Amniotic epithelial cell (primary cell): ENCODE measurements around the gene RAPH1.
A peak's percentile ranks its signal among the peaks of the same experiment; 100 is the strongest.
"Not testable (repeated sequence)": the region's sequence is repeated elsewhere in the genome, so short reads cannot be mapped to it uniquely, and the experiment has no call there.

ENCODE experiments used
- DNase-seq: peaks from one replicate; pipeline ENCODE4 v3.0.0-alpha.2; 2010; ENCODE audit warnings: low read depth

The RAPH1 gene

GRCh38 chr2:203544402-203544801 is 9.3 kb upstream of the RAPH1 start:
- DNase-seq = no peak

GRCh38 chr2:203543898-203544328 is 8.8 kb upstream of the RAPH1 start:
- peak; percentile 59 for DNase-seq

- not testable (repeated sequence) for DNase-seq
Measured at GRCh38 chr2:203540598-203540997, 5.5 kb upstream of the RAPH1 start.

DNA sequence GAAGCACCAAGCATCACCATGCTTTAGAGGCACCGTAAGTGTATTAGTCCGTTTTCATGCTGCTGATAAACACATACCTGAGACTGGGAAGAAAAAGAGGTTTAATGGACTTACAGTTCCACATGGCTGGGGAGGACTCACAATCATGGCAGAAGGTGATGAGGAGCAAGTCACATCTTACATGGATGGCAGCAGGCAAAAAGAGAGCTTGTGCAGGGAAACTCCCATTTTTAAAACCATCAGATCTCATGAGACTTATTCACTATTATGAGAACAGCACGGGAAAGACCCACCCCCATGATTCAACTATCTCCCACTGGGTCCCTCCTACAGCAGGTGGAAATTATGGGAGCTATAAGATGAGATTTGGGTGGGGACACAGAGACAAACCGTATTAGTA is 3.1 kb upstream of the RAPH1 start:
- not testable (repeated sequence) for DNase-seq

GRCh38 chr2:203536586-203536951 is 1.5 kb upstream of the RAPH1 start:
- not testable (repeated sequence) for DNase-seq

DNA sequence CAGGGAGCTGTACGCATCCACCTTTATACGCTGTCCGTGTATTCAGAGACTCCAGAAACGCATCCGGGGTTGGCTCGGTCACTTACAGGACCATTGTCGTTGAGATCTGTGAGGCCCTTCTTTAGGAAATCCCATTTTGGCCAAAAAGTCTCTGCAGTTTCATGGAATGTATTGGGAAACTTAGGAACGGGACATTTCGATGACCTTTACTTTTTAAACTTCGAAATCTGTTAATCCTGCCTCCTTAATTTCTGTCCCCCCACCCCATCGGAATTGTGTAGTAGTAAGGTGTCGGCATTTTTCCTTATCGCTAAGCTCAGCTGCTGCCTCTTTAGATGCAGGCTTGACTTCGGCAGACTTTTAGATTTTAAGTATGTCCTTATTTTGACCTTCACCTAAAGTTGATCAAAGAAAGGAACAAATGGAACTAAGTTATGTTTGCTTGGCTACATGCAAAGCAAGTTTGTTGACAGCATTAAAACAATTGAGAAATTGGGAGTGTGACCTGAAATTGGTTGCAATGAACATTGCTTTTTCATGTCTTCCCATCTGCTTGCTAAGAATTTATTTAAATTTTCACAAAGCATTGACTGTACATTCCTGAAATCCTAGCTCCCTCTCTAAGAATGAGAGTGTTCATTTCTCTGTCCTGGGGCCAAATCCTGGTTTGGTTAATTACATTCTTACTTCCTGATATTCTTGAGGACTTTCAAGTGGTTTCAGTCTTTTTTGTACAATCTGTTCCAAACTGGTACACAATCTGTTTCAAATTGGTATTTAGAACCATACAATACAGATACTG is 884 bp upstream of the RAPH1 start:
- DNase-seq = no peak

- DNase-seq = no peak
Measured at GRCh38 chr2:203534621-203535077, 452 bp downstream of the RAPH1 start.

GRCh38 chr2:203533676-203534591 is 1.2 kb downstream of the RAPH1 start:
- DNase-seq = peak; percentile 63

DNA sequence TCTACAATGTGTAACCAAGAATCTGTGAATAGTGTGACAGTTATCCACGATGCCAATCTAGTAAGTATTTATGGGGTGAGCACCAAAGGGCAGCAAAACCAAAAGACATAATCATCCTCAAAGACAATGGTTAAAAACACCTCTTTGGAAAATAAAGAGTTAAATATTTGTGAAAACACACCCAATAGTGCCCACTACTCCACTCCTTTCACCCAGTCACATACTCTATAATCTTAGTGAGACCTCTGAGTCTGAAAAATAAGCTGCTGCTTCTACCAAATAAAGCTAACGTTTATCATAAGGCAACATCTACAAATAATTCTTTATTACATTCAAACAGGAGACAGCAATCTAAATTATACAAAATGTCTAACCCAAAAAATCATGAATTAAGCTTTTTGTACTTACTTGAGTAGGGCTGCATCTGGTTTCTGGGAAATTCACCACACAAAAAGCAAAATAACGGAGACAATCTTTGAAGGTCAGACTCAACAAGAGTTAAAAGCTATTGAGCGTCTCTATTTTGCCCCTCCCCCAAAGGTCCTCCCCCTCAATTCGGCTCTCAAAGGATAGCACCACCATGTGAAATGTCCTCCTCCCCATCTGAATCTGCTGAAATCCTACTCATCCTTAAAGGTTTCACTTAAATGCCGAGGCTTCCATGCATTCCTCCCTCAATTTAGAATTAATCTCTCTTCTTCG is 2.0 kb downstream of the RAPH1 start:
- peak; percentile 61 for DNase-seq

DNA sequence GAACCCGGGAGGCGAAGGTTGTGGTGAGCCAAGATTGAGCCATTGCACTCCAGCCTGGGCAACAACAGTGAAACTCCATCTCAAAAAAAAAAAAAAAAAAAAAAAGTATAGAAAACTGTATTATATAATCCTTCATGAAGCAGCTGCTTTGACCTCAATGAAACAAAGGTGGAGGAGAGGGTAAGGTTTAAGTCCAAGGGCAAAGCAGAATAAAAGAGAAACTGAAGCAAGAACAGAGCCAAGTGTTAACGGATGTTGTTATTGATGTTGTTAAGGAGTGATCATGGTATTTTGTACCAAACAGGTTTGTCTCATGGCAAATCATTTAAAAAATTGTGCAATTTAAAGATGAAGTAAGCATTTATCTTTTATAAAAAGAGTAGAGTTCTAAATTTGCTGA is 7.4 kb downstream of the RAPH1 start:
- DNase-seq = no peak

DNA sequence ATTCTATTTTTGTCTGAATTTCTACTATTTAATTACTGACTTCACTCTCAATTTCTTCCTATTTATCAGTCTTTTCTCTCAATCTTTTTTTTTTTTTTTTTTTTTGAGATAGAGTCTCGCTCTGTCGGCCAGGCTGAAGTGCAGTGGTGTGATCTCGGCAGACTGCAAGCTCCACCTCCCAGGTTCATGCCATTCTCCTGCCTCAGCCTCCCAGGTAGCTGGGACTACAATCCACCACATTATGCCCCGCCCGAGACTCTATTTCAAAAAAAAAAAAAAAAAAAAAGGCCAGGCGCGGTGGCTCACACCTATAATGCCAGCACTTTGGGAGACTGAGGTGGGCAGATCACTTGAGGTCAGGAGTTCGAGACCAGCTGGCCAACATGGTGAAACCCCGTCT is 21.8 kb downstream of the RAPH1 start:
- DNase-seq = not testable (repeated sequence)

DNA sequence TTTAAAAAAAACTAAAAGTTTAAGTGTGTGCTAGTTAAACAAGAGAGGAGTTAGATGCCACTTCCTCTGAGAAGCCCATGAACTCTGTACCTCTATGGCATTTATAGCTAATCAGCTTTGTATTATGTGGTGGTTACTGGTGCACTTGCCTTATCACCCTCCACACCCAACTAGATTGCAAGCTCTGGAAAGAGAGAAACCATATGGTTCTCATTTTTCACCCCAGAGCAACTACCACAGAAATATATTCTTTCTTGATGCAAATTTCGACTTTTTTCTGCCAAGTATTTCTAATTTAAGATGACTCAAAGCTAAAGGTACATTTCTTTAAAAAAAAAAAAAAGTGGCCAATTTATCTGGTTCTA is 24.2 kb downstream of the RAPH1 start:
- DNase-seq = no peak

DNA sequence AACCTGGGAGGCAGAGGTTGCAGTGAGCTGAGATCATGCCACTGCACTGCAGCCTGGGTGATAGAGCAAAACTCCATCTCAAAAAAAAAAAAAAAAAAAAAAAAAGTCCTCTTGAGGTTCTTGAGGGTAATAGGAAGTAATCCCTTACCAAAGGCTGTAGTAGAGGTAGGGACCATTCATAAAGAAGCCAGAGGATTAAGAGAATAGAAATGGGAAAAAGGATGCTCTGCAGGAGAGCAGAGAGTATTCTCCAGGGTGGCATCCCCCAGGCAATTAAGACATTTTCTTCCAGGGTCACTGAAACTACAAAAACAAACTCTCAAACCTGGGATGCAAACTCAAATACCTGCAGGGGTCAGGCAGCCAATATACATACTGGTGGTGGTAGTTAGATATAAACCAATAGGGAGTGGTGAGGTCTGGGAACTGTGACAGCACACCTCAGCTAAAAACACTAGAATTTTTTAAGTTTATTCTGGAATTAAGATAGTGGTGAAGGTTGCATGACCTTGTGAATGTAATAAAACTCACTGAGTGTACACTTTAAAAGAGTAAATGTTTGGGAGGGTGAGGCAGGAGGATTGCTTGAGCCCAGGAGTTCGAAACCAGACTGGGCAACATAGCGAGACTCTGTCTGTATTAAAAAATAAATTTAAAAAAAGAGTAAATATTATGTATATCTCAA is 24.7 kb downstream of the RAPH1 start:
- DNase-seq = no peak

DNA sequence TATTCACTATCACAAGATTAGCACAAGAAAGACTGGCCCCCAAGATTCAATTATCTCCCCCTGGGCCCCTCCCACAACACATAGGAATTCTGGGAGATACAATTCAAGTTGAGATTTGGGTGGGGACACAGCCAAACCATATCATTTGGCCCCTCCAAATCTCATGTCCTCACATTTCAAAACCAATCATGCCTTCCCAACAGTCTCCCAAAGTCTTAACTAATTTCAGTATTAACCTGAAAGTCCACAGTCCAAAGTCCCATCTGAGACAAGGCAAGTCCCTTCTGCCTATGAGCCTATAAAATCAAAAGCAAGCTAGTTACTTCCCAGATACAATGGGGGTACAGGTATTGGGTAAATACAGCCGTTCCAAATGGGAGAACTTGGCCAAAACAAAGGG is 31.6 kb downstream of the RAPH1 start:
- not testable (repeated sequence) for DNase-seq

- no peak for DNase-seq
Measured at GRCh38 chr2:203501873-203502272, 33.2 kb downstream of the RAPH1 start.

- DNase-seq = no peak
Measured at GRCh38 chr2:203500951-203501350, 34.1 kb downstream of the RAPH1 start.

DNA sequence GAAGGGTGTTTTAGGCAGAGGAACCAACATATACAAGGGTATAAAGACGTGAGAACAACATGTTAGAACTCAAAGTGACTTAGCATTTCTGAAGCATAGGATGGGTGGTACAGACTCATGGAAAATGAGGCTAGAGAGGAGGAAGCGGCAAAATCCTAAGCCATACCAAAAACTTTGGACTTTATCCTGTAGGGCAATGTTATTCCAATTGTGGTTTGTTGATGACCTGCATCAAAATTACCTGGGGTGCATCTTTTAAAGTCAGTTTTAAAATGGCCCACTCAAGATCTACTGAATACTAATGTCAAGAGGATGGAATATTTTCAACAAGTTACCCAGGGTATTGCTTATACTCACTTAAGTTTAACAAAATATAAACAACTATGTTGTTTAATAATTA is 34.8 kb downstream of the RAPH1 start:
- no peak for DNase-seq

DNA sequence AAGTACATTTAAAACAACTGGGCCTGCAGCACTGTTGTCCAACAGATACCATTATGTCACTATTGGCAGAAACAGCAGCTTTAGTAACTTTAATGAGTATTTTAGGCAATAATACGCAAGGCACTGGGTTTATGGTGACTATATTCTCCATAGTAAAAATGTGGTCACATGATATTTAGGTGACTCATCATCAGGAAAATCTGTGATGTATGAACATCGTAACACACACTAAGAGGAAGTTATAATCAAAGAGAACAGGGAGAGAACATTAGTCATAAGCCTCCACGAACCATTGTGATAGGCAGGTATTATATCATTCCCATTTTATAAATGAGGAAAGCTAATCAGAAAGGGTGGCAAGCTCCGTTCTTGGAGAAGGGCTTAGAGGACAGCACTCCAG is 36.9 kb downstream of the RAPH1 start:
- peak; percentile 73 for DNase-seq

- peak; percentile 24 for DNase-seq
Measured at GRCh38 chr2:203492965-203493364, 42.1 kb downstream of the RAPH1 start.

DNA sequence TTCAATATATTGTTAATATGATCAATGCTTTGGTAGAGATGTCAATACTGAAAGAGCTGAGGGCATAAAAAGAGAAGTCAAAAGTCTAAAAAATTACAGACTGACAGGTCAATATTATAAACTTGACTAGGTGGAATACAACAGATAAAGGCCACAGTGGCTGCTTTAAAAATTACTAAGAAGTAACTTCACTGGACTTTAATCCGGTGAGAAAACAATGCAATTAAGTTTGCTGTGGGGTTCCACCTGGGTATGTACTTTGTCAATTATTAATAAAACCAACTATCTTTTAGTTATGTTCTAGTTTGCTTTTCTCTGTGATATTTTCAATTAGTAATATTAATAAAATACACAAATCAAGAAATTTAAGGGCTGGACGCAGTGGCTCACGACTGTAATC is 44.7 kb downstream of the RAPH1 start:
- DNase-seq = no peak

DNA sequence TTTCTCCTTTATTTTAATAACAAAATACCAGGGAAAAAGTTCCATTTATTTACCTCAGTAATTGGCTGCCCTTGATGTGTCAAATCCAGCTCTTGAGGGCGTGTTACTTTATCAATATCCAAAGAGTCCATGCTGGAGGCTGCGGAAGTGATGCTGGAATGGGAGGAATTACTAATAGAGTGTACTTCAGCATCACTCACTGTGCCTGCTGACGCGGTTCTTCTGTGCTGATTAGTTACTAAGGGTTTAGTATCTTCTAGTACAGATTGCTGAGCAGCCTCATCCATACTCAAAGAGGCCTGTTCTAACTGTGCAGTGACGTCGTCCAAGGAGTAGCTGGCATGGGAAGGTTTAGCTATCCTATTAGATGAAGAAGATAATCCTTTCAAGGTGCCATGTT is 45.6 kb downstream of the RAPH1 start:
- DNase-seq = no peak
